ENCODE data around the gene BARX2. TPM values are rescaled to one million over a fixed set of nuclear protein-coding genes. Genes with fewer than 3 reads are reported as not detected.

Gene BARX2
- total RNA-seq, 2 donors from 2014 or later = 0.35 to 1.4 TPM

- no peak overlapping the region for H3K4me3 ChIP-seq
- DNase-seq (ENCODE audit: low spot score) = no peak
- TF ChIP-seq CTCF (IDR thresholded peaks at IDR 0.05) = no peak
- no peaks in the 10 kb centered on the region for H3K9me3 ChIP-seq
- H3K27me3 ChIP-seq = no peaks in the 10 kb centered on the region
- H3K36me3 ChIP-seq = no peaks in the 10 kb centered on the region
- H3K27ac ChIP-seq = no peak overlapping the region
- no peaks in the 10 kb centered on the region for H3K4me1 ChIP-seq
Observed at GRCh38 chr11:129484068-129484467, 108.4 kb downstream of the BARX2 start.

GRCh38 chr11:129489249-129489648 is 113.6 kb downstream of the BARX2 start:
- Histone ChIP-seq H3K27me3 (no peaks in the 10 kb centered on the region), H3K27ac (no peak overlapping the region)
- no peak for TF ChIP-seq CTCF (IDR thresholded peaks at IDR 0.05)

GRCh38 chr11:129490004-129490403 is 114.4 kb downstream of the BARX2 start:
- Histone ChIP-seq H3K4me3 (no peak overlapping the region), H3K9me3 (no peaks in the 10 kb centered on the region), H3K36me3 (no peaks in the 10 kb centered on the region), H3K27me3 (no peaks in the 10 kb centered on the region), H3K27ac (no peak overlapping the region), H3K4me1 (no peaks in the 10 kb centered on the region)
- no peak for TF ChIP-seq CTCF (IDR thresholded peaks at IDR 0.05)
- no peak for DNase-seq (ENCODE audit: low spot score)

More at GRCh38 chr11:129489249-129489648, 113.6 kb downstream of the BARX2 start:
- Histone ChIP-seq H3K4me3 (no peak overlapping the region), H3K36me3 (no peaks in the 10 kb centered on the region), H3K4me1 (no peaks in the 10 kb centered on the region), H3K9me3 (no peaks in the 10 kb centered on the region)
- DNase-seq (ENCODE audit: low spot score) = no peak

GRCh38 chr11:129493746-129494145 is 118.1 kb downstream of the BARX2 start:
- Histone ChIP-seq H3K9me3 (no peaks in the 10 kb centered on the region), H3K27me3 (no peaks in the 10 kb centered on the region), H3K36me3 (no peaks in the 10 kb centered on the region), H3K4me3 (no peak overlapping the region), H3K27ac (no peak overlapping the region), H3K4me1 (no peaks in the 10 kb centered on the region)
- no peak for DNase-seq (ENCODE audit: low spot score)
- TF ChIP-seq CTCF (IDR thresholded peaks at IDR 0.05) = no peak

Other genes with a start within 250 kb of the BARX2 start
- gene ARHGAP32, start 183.5 kb upstream of the BARX2 start, total RNA-seq = 10 to 100 TPM in 1 of 2 donors, 1 to 10 TPM in 1; 5.2 to 10.5 TPM